Measurements from ENCODE around the gene AMPH.

Gene AMPH

GRCh38 chr7:38453168-38453567 is 178.0 kb downstream of the AMPH start:
- no peak overlapping the region for H3K4me3 ChIP-seq (ENCODE audit: low read depth, low read length)
- DNase-seq (ENCODE audit: low read depth): no peak
- TF ChIP-seq, protein P1, sequence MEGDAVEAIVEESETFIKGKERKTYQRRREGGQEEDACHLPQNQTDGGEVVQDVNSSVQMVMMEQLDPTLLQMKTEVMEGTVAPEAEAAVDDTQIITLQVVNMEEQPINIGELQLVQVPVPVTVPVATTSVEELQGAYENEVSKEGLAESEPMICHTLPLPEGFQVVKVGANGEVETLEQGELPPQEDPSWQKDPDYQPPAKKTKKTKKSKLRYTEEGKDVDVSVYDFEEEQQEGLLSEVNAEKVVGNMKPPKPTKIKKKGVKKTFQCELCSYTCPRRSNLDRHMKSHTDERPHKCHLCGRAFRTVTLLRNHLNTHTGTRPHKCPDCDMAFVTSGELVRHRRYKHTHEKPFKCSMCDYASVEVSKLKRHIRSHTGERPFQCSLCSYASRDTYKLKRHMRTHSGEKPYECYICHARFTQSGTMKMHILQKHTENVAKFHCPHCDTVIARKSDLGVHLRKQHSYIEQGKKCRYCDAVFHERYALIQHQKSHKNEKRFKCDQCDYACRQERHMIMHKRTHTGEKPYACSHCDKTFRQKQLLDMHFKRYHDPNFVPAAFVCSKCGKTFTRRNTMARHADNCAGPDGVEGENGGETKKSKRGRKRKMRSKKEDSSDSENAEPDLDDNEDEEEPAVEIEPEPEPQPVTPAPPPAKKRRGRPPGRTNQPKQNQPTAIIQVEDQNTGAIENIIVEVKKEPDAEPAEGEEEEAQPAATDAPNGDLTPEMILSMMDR (conservative IDR thresholded peaks at IDR 0.05; ENCODE audit: low read depth, low read length): no peak

- TF ChIP-seq, protein P1 (conservative IDR thresholded peaks at IDR 0.05; ENCODE audit: low read depth, low read length): no peak
- no peak overlapping the region for H3K4me3 ChIP-seq (ENCODE audit: low read depth, low read length)
- no peak for DNase-seq (ENCODE audit: low read depth)
Measured at GRCh38 chr7:38452681-38453108, 178.5 kb downstream of the AMPH start.

DNA sequence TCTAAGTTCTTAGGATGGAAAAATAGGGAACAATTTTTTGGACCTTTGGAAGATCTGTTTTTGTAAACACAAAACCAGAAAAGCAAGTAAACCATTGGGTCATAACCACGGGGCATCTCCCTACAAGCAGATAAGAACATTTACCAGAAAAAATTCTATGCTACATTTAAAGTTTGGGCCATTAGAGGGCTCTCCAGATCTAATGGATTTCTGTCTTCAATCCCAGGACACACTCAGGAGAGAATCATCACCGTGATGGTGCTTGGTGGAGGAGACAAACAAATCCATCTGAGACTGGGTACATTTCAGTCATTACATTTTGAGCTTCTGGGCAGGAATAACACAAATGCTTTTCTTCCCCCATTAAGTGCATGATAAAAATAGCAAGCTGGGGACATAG is 179.3 kb downstream of the AMPH start:
- TF ChIP-seq, protein P1 (conservative IDR thresholded peaks at IDR 0.05; ENCODE audit: low read depth, low read length): peak; percentile 59
- H3K4me3 ChIP-seq (ENCODE audit: low read depth, low read length): no peak overlapping the region
- peak; percentile 77 for DNase-seq (ENCODE audit: low read depth)

GRCh38 chr7:38448584-38449234 is 182.5 kb downstream of the AMPH start:
- TF ChIP-seq, protein P1 (conservative IDR thresholded peaks at IDR 0.05; ENCODE audit: low read depth, low read length): no peak
- no peak overlapping the region for H3K4me3 ChIP-seq (ENCODE audit: low read depth, low read length)
- DNase-seq (ENCODE audit: low read depth): no peak

DNA sequence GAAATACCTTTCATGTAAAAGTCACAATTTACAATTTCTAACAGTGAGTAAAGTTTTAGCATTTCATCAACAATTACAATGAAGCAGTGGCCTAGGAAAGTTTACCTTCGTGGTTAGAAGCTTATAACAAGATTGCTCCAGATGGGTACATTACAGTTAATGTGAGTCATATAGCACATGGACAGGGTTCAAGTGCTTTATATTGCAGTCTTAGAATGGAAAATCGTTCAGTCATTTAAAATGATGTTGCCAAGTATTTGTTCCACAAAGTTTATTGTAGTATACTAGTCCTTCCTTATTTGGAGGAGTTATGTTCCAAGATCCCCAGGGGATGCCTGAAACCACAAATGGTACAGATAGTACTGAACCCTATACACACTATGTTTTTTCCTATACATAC is 183.1 kb downstream of the AMPH start:
- TF ChIP-seq, protein P1 (conservative IDR thresholded peaks at IDR 0.05; ENCODE audit: low read depth, low read length): no peak
- DNase-seq (ENCODE audit: low read depth): peak; percentile 41
- H3K4me3 ChIP-seq (ENCODE audit: low read depth, low read length): no peak overlapping the region

GRCh38 chr7:38438970-38439369 is 192.2 kb downstream of the AMPH start:
- DNase-seq (ENCODE audit: low read depth): no peak
- TF ChIP-seq, protein P1 (conservative IDR thresholded peaks at IDR 0.05; ENCODE audit: low read depth, low read length): no peak
- H3K4me3 ChIP-seq (ENCODE audit: low read depth, low read length): no peak overlapping the region

DNA sequence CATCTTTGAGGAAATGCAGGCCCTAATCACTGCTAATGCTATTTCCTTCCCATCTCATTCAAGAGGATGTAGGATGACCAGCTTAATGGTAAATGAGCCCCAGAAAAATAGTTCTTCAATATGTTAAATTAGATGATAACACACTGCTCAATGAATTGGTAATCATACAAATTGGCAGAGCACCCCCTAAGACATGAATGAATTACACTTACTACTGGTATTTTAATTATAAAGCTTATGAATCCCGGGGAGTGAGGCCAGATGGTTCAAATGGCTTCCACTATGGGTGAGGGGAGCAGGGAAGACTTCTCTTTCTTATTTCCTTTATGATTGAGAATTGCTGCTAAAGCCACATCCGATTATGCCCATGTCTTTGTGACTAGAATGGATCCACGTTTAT is 198.5 kb downstream of the AMPH start:
- no peak overlapping the region for H3K4me3 ChIP-seq (ENCODE audit: low read depth, low read length)
- DNase-seq (ENCODE audit: low read depth): no peak
- TF ChIP-seq, protein P1 (conservative IDR thresholded peaks at IDR 0.05; ENCODE audit: low read depth, low read length): no peak
